HG02884 (cell line): ENCODE measurements around the gene IPO11.
"Not testable (repeated sequence)": the region's sequence is repeated elsewhere in the genome, so short reads cannot be mapped to it uniquely, and the experiment has no call there.

ENCODE experiments used
- ATAC-seq: cut with Tn5 transposase; IDR thresholded peaks from one replicate; pipeline ENCODE4 v1.9.1; 2021; ENCODE audit warnings: mild to moderate bottlenecking, moderate library complexity; ENCODE audit not compliant: unreplicated experiment

The IPO11 gene

DNA sequence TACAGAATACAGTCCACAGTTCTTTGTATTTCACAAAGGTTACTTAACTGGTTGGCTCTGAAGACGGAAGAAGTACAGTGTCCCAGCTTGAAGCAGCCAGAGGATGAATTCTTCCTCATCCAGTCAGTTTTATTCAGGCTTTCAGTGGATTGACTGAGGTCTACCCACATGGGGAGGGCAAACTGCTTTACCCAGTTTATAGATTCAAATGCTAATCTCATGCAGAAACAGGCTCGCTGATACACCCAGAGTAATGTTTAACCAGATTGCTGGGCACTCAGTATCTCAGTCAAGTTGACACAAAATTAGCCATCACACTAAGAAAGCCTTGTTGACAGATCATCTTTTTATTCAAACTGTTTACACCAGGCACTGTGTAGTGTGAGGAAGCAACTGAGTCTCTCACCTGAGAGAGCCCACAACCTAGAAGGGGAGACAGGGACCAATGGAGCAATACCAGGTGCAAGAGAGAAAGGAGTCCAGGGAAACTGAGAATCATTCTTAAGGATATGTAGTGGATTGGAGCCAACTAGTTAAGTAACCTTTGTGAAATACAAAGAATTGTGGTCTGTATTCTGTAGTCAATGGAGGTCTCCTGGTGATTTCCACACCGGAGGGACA, 181.9 kb downstream of the IPO11 start:
- no peak for ATAC-seq

DNA sequence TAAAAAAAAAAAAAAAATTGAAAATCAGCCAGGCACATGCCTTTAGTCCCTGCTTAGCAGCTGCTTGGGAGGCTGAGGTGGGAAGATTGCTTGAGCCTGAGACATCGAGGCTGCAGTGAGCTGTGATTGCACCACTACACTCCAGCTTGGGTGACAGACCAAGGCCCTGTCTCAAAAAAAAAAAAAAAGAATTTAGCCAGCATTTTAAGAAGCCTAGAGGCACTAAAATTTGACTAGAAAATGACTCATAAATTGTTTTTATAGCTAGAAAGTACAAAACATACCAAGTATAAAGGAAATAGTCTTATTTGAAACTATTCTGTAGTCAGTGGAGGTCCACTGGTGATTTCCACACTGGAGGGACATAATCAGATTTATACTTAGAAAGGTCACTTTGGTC, 183.5 kb downstream of the IPO11 start:
- no peak for ATAC-seq

GRCh38 chr5:62596691-62597090, 184.1 kb downstream of the IPO11 start:
- no peak for ATAC-seq

- ATAC-seq, result no peak
These were observed 184.8 kb downstream of the IPO11 start for GRCh38 chr5:62597314-62597713.

- ATAC-seq, result no peak
These were observed 188.1 kb downstream of the IPO11 start for GRCh38 chr5:62600560-62601252.

DNA sequence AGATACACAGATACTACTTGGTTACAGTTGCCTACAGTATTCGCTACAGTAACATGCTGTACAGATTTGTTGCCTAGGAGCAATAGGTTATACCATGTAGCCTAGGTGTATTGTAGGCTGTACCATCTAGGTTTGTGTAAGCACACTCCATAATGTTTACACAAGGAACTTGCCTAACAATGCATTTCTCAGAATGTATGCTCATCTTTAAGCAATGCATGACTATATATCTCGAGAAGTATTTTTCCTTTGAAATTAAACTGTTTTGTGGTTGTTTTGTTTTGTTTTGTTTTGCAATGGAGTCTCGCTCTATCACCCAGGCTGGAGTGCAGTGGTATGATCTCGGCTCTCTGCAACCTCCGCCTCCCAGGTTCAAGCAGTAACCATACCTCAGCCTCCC, 191.4 kb downstream of the IPO11 start:
- no peak for ATAC-seq

- no peak for ATAC-seq
These were observed 193.1 kb downstream of the IPO11 start for GRCh38 chr5:62605638-62606037.

GRCh38 chr5:62606878-62607277, 194.3 kb downstream of the IPO11 start:
- no peak for ATAC-seq

DNA sequence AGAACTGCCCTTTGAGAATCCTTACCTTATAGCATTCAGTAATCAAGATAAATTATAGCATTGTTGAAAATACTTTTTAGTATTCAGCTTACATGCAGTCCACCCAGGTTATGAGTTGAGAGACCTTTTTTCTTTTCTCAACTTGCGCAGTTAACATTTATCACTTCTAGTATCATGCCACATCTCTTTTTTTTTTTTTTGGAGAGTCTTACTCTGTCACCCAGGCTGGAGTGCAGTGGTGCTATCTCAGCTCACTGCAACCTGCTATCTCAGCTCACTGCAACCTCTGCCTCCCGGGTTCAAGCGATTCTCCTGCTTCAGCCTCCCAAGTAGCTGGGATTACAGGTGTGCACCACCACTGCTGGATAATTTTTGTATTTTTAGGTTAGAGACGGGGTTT, 195.1 kb downstream of the IPO11 start:
- ATAC-seq, result no peak

GRCh38 chr5:62608529-62609511, 196.3 kb downstream of the IPO11 start:
- ATAC-seq, result no peak

DNA sequence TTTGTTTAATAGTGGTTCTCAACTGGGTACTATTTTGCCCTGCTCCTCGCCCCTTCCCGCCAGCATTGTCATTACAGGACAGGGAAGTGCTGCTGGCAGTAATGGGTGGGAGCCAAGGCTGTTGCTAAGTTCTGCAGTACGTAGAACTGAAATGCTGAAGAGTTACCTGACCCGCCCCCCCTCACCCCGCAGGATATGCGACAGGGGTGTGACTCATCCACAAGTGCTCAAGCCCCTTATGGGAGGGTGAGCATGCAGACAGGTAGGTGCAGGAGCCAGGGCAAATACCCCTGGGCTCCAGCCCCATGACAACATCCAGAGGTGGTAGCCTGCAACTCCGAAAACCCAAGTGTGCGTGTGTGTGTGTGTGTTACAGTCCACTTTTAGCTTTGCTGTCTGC, 201.8 kb downstream of the IPO11 start:
- ATAC-seq, result no peak

DNA sequence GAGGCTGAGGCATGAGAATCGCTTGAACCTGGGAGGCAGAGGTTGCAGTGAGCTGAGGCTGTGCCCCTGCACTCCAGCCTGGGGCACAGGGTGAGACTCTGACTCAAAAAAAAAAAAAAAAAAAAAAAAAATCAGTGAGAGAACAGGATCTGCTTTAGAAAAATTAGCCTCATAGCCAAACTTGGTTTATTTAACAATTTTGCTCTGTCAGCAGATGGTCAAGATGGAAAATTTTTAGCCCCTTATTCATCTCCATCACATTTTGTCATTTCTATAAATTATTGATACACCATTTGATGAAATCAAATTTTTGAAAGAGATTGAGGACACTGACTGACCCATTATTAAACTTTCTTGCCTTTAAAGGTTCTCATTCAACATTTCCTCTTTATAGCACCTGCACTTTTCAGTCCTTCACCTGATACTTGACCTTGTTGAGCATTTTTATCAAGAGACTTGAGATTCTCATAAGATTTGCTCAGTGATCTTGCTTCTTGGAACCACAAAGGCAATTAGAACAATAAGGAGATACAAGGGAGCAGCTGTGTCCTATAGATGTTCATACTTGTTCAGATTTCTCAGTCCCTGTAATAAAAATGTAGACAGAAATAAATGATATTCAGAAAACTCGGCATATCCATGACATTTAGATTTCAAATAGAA, 204.2 kb downstream of the IPO11 start:
- ATAC-seq, result no peak

GRCh38 chr5:62617943-62618342, 205.4 kb downstream of the IPO11 start:
- ATAC-seq, result no peak

DNA sequence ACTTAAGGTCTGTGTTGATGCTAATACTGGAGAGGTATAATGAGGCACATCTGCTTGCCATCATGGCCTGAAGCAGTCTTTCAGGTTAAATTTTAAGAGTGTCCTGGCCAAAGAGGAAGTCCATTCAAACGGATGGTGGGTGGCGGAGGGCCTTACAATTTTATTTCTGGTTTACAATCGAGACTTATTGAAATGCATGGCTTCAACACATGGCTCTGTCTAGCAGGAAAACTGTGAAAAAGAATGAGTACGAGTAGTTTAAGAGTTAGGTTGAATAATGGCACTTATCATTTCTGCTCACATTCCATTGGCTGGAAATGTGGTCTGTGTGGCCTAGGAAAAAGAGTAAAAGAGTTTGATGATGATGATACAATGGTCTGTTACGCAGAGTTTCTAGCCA, 208.2 kb downstream of the IPO11 start:
- ATAC-seq, result no peak

DNA sequence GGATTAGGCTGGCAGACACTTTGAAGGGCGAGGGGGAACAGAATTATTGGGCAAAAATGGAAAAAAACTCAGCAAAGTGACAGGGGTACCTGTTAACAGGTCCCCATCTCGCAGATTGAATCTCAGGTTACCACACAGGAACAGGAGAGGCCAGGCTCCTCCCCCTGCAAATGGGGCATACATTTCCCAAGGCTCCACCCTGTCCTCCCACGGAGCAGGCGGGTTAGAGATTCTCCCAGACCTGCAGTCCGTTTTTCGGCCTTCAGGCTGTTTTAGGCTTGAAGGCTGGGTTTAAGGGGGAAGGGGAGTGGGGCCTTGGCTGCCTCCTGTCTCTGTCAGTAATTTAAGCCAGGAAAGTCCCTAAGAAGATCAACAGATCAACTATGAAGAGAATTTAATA, 208.7 kb downstream of the IPO11 start:
- ATAC-seq, result no peak

DNA sequence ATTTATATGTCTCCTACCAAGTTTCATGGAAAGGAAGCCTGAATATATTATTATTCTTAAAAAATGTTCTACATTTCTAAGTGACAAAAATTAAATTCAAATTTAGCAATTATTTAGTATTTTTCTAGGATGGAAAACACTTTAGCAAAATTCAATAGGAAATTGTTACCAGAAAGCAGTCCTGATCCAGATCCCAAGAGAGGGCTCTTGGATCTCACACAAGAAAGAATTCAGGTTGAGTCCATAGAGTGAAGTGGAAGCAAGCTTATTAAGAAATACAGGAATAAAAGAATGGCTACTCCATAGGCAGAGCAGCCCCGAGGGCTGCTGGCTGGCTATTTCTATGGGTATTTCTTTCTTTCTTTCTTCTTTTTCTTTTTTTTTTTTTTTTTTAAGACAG, 210.7 kb downstream of the IPO11 start:
- ATAC-seq, result no peak

DNA sequence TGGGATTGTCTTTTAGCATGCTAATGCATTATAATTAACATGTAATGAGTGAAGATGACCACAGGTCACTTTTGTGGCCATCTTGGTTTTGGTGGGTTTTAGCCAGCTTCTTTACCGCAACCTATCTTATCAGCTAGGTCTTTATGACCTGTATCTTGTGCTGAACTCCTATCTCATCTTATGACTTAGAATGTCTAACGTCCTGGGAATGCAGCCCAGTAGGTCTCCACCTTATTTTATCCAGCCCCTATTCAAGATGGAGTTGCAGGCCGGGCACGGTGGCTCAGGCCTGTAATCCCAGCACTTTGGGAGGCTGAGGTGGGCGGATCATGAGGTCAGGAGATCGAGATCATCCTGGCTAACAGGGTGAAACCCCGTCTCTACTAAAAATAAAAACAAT, 211.9 kb downstream of the IPO11 start:
- ATAC-seq, result not testable (repeated sequence)

DNA sequence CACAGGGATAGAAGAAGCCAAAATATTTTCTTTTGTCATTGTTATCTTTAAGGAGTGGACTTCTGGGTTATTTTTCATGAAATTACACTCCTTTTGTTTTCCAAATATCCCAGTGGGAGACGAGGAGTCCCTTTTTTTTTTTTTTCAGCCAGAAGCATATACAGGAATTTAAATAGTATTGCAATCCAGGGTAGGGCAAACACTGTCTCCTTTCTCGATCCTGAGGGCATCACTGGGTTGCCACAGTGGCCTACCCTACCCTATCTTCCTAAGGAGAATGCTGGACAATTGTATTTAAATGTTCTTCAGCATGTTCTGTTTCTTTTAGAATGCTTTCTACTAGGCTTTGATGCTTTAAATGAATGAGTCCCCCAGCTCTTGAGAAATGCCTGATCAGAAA, 214.0 kb downstream of the IPO11 start:
- ATAC-seq, result no peak

GRCh38 chr5:62627121-62627520, 214.6 kb downstream of the IPO11 start:
- ATAC-seq, result no peak

- ATAC-seq, result no peak
These were observed 215.3 kb downstream of the IPO11 start for GRCh38 chr5:62627901-62628300.

DNA sequence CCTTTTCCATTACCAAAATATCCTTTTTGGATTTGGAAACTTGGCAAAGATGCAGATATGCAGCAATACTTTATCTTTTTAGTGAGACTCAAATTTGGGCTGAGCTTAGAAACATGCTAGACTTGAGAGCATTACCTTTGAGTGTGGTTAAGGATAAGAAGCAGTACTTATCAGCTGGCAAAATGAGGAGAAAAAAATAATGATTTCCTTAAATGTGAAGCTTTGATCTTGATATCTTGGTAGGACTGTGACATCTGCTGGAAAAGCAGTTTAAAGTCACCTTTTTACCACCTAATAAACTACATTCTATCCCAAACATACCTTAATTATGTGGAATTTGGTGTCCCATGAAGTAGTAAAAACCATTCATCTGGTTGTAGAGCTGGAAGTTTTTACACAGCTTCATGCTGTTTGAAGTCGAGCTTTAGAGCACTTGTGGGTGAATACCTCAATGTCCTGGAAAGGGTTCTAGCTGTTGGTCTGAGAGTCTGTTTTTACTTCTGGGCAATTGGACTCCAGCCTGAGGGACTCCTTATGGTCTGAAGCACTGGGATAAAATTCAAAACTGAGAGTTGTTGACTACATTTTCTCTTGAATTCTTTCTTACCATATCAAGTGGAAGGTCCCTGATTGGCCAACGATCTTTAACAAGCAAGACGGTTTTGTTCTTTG, 219.5 kb downstream of the IPO11 start:
- no peak for ATAC-seq
